H1 (cell line): Measurements from ENCODE around the gene TUNAR.

Source experiments
- ASH2L ChIP-seq: fragments of 200-600, 300-600 bp; sonication (generic); IDR thresholded peaks from one replicate; pipeline ENCODE4 v1.7.1; 2017; ENCODE audit warnings: low read length
- CHD1 ChIP-seq: IDR thresholded peaks from 2 replicates; pipeline ENCODE4 v1.6.1; 2012; ENCODE audit warnings: low read depth, low read length, improper control_type of control experiment
- CTCF ChIP-seq, 3 experiments: IDR thresholded peaks; 1 replicate in 2 of 3; 2 replicates in 1 of 3; pipeline versions ENCODE4 v1.5.1 to v1.6.1; 2011; ENCODE audit warnings: low read length in 3 of 3, mild to moderate bottlenecking in 3 of 3, inconsistent platforms in 2 of 3, low read depth in 1 of 3, moderate library complexity in 1 of 3; ENCODE audit not compliant: insufficient read depth in 1 of 3; ENCODE audit errors: control extremely low read depth in 1 of 3
- JUND ChIP-seq: IDR thresholded peaks from 2 replicates; pipeline ENCODE4 v1.6.1; 2011; ENCODE audit warnings: mild to moderate bottlenecking, improper control_type of control experiment, low read length
- KDM1A ChIP-seq: fragments of 200-600, 300-600 bp; sonication (generic); IDR thresholded peaks from 2 replicates; pipeline ENCODE4 v1.7.1; 2016; ENCODE audit warnings: mild to moderate bottlenecking, low read length, borderline replicate concordance
- POLR2A ChIP-seq, 2 experiments: IDR thresholded peaks; 1 replicate in 1 of 2; 2 replicates in 1 of 2; pipeline ENCODE4 v1.6.1; 2011; ENCODE audit warnings: low read depth in 2 of 2, low read length in 2 of 2, mild to moderate bottlenecking in 2 of 2; ENCODE audit errors: control extremely low read depth in 1 of 2
- USF2 ChIP-seq: IDR thresholded peaks from 2 replicates; pipeline ENCODE4 v1.6.1; 2011; ENCODE audit warnings: low read length, improper control_type of control experiment

GRCh38 chr14:95931384-95931783 is 54.8 kb downstream of the TUNAR start:
- TF ChIP-seq CTCF (IDR thresholded peaks at IDR 0.05; ENCODE audit: control extremely low read depth in 1 of 3, insufficient read depth in 1 of 3, low read depth in 1 of 3, low read length in 3 of 3) (no peak), ASH2L (no peak), JUND (no peak), CHD1 (no peak), POLR2A (IDR thresholded peaks at IDR 0.05; ENCODE audit: control extremely low read depth in 1 of 2, low read depth in 2 of 2, low read length in 2 of 2) (no peak), USF2 (no peak), KDM1A (no peak)
